Bronchial epithelial cell (primary cell): ENCODE results near the gene PHC2. TPM values are rescaled to one million over a fixed set of nuclear protein-coding genes. Genes with fewer than 3 reads are reported as not detected.

Experiments
- DNase-seq: peaks from one replicate; pipeline ENCODE4 v3.0.0-alpha.2; 2010; ENCODE audit warnings: low read depth
- FAIRE-seq: peaks from 2 replicates; lab custom pipeline; 2011; peaks lifted over from hg19 to GRCh38; lab: Jason Lieb, UNC
- H3K27me3 ChIP-seq: 2 replicates; pipeline ENCODE4 v1.5.1; 2011; ENCODE audit warnings: low read length; ENCODE audit not compliant: control insufficient read depth, insufficient read depth
- H3K36me3 ChIP-seq: 2 replicates; pipeline ENCODE4 v1.5.1; 2011; ENCODE audit warnings: low read length; ENCODE audit not compliant: control insufficient read depth, insufficient read depth
- H3K4me3 ChIP-seq: 2 replicates; pipeline ENCODE4 v1.5.1; 2011; ENCODE audit warnings: mild to moderate bottlenecking, low read depth, low read length, control low read depth
- total RNA-seq: library from RNA; depleted of rRNA; stranded (reverse); fragments of >200 nt; gene quantifications from 2 replicates; pipeline ENCODE4 v1.2.1, GENCODE V29; 2014
- TF ChIP-seq, protein P1 (sequence below): IDR thresholded peaks from 2 replicates; pipeline ENCODE4 v1.5.1; 2011; ENCODE audit warnings: mild to moderate bottlenecking, moderate library complexity, low read length, control low read depth, inconsistent platforms; ENCODE audit not compliant: insufficient read depth, severe bottlenecking

The PHC2 gene
- total RNA-seq, 1 donor from 2014 or later = 32.1 TPM

DNA sequence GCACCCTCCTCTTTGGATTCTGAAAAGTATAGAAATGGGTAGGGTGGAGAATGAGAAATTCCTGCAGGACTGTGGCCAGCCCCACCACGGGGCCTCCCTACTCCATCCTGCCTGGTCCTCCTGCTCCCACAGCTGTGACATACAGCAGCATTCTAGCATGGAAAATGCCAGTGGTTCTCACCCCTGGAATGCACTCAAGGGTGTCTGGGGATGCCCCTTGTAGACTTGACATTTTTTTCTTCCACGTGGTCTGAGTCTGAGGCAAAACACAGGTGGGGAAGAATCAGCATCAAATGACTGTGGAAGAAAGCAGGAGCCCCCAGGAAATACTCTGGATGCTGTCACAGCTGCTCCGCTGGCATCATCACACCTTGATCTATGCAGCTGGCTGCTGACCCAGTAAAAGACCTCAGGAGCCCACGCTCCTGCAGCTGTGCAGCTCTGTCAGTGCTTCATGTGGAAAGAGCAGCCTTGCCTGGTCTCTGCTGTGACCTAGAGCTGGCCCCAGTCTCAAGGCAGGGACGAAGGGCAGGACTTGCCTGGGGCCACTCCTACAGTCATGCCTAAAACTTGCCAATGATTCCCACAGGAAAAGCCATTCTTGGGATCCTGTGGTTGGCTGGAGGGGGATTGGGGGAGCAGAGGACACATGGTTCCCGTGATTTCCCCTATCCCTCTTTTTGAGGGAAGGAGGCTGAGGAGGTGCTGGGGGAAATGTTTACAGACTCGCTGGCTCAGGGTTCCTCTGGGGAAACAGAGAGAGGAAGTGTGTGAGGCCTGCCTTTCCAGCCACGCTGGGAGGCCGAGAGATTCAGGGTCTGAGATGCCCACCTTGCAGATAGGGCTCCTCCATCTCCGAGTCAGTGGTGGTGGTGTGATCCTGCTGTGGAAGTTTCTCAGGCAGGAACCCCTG is 99.2 kb downstream of the PHC2 start:
- TF ChIP-seq, protein P1, sequence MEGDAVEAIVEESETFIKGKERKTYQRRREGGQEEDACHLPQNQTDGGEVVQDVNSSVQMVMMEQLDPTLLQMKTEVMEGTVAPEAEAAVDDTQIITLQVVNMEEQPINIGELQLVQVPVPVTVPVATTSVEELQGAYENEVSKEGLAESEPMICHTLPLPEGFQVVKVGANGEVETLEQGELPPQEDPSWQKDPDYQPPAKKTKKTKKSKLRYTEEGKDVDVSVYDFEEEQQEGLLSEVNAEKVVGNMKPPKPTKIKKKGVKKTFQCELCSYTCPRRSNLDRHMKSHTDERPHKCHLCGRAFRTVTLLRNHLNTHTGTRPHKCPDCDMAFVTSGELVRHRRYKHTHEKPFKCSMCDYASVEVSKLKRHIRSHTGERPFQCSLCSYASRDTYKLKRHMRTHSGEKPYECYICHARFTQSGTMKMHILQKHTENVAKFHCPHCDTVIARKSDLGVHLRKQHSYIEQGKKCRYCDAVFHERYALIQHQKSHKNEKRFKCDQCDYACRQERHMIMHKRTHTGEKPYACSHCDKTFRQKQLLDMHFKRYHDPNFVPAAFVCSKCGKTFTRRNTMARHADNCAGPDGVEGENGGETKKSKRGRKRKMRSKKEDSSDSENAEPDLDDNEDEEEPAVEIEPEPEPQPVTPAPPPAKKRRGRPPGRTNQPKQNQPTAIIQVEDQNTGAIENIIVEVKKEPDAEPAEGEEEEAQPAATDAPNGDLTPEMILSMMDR = no peak
- Histone ChIP-seq H3K4me3 (no peak overlapping the region), H3K36me3 (peaks cover 53% of the 10 kb centered on the region), H3K27me3 (no peaks in the 10 kb centered on the region)
- DNase-seq = no peak
- FAIRE-seq = no peak

DNA sequence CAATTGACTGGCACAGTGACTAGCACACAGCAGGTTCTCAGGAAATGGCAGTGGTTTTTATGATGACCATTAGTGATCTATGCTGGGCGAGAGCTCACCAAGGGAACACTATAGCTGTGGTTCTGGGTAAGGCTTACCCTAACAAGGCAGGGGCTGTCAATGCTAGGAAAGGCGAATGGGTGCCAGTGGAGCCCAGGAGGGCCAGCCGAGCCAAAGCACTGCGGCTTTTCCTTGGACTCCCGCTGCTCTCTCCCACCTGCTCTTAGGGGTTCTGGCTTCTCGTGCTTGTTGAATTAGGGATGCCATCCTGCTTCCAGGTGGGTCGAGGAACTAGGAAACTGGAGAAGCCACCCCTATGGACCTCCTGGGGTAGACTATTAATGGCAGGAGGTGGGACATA is 100.0 kb downstream of the PHC2 start:
- H3K27me3 ChIP-seq = no peaks in the 10 kb centered on the region
- no peak for DNase-seq
- H3K36me3 ChIP-seq = peaks cover 59% of the 10 kb centered on the region
- FAIRE-seq = peak; percentile 70
- TF ChIP-seq, protein P1 = no peak
- H3K4me3 ChIP-seq = no peak overlapping the region

DNA sequence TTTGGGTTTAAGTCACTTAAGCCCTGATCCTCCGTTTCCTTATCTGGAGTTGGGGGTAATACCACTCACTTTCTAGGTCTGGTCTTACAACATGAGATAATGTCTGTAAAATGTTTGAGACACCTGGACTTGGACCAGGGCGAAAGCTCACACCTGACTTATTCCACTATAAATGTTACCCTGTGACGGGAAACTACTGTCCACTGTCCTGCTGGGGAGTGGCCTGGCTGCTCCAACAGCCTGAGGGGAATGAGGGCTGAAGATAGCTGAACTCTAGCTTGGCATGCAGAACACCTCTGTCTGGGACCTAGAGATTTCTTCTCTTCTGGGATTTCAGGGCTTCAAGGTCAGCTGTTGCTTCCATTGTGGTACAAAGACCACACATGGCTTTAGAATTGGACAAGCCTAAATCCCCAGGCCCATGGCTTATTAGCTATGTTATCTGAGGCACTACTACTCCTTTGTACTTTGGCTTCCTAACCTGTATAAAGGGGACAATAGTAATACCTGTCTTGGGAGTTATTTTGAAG is 100.5 kb downstream of the PHC2 start:
- TF ChIP-seq, protein P1 = no peak
- H3K27me3 ChIP-seq = no peaks in the 10 kb centered on the region
- no peak for DNase-seq
- H3K4me3 ChIP-seq = no peak overlapping the region
- peaks cover 61% of the 10 kb centered on the region for H3K36me3 ChIP-seq
- no peak for FAIRE-seq

DNA sequence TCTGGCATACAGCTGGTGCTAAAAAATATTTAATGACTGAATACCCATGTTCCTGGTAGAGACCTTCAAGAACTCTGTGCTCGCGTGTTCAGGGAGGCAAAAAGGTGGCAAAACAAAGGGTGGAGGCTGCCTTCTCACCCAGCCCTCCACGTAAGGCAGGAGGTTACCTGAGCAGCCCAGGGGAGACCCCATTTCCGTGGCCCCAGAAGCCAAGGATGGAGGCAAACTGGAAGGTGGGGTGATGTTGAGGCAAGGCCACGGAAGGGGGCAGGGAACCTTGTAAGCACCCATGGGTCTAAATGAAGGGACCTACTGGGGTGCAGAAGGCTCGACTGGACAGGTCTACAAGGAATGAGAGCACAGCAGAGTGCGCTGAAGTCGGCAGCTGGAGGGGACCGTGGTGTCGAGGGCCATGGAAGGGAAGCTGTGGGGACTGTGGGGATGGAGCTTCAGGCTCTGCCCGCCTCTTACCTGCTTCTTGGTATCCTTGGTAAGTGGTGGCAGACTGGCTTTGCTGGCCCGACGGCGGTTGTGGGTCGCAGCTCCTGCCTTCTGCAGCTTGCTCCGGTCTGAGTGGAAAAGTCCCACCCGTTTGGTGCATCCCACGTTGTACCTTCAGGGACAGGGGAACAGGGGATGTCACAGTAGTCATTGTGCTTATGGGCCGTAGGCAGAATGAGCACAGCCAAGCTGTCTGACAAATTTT is 101.1 kb downstream of the PHC2 start:
- no peak for DNase-seq
- FAIRE-seq = no peak

DNA sequence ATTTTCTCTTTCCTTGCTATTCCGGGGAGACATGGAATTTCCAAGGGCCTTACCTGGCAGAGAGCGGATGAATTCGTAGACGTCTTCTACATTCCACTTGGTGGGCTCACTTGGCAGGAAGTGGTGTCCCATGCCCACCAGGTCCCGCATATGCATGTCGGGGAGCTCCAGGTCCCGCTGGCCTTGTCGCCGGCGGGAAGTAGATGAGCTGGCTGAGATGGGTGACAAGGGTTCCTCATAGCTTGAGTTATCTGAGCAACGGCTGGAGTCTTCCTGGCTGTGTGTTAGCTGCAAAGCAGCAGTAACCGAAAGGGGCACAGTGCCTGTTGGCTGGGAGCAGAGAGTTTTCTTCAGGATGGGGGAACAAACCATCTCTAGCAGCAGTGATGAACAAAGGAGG is 102.1 kb downstream of the PHC2 start:
- DNase-seq = no peak
- no peak for FAIRE-seq
- TF ChIP-seq, protein P1 = no peak
- H3K27me3 ChIP-seq = no peaks in the 10 kb centered on the region
- peaks cover 63% of the 10 kb centered on the region for H3K36me3 ChIP-seq
- no peak overlapping the region for H3K4me3 ChIP-seq

More for the DNA sequence above, 101.1 kb downstream of the PHC2 start:
- H3K27me3 ChIP-seq = no peaks in the 10 kb centered on the region
- no peak overlapping the region for H3K4me3 ChIP-seq
- peaks cover 61% of the 10 kb centered on the region for H3K36me3 ChIP-seq
- TF ChIP-seq, protein P1 = no peak
